Dedifferentiated amniotic fluid mesenchymal stem cell (primary cell): ENCODE measurements around the gene HERPUD2.

Experiments
- DNase-seq: peaks from one replicate; pipeline ENCODE4 v3.0.0-alpha.2; 2016; ENCODE audit errors: extremely low spot score

The HERPUD2 gene

GRCh38 chr7:35694784-35695472 is at the start of gene HERPUD2:
TSS of gene HERPUD2 (minus strand) at chr7:35695135. CDS start at chr7:35694330, 805 bp downstream.
- peak; percentile 77 for DNase-seq

GRCh38 chr7:35738889-35739288 is 44.0 kb upstream of the HERPUD2 start:
- DNase-seq = no peak

- DNase-seq = no peak
Observed at GRCh38 chr7:35736725-35737124, 41.8 kb upstream of the HERPUD2 start.

GRCh38 chr7:35735396-35735795 is 40.5 kb upstream of the HERPUD2 start:
- no peak for DNase-seq

- DNase-seq = no peak
Observed at GRCh38 chr7:35734001-35734483, 39.1 kb upstream of the HERPUD2 start.

GRCh38 chr7:35731349-35731748 is 36.4 kb upstream of the HERPUD2 start:
- DNase-seq = no peak

- DNase-seq = no peak
Observed at GRCh38 chr7:35729061-35729783, 34.3 kb upstream of the HERPUD2 start.

- DNase-seq = no peak
Observed at GRCh38 chr7:35728412-35729060, 33.6 kb upstream of the HERPUD2 start.

- no peak for DNase-seq
Observed at GRCh38 chr7:35727571-35727970, 32.6 kb upstream of the HERPUD2 start.

GRCh38 chr7:35726654-35727053 is 31.7 kb upstream of the HERPUD2 start:
- DNase-seq = no peak

GRCh38 chr7:35725280-35725680 is 30.3 kb upstream of the HERPUD2 start:
- no peak for DNase-seq

- DNase-seq = no peak
Observed at GRCh38 chr7:35723011-35723410, 28.1 kb upstream of the HERPUD2 start.

- DNase-seq = no peak
Observed at GRCh38 chr7:35722054-35722849, 27.3 kb upstream of the HERPUD2 start.

- no peak for DNase-seq
Observed at GRCh38 chr7:35721288-35721687, 26.4 kb upstream of the HERPUD2 start.

GRCh38 chr7:35720849-35721248 is 25.9 kb upstream of the HERPUD2 start:
- DNase-seq = no peak

- DNase-seq = no peak
Observed at GRCh38 chr7:35720032-35720431, 25.1 kb upstream of the HERPUD2 start.

- no peak for DNase-seq
Observed at GRCh38 chr7:35718047-35718446, 23.1 kb upstream of the HERPUD2 start.

GRCh38 chr7:35717516-35717915 is 22.6 kb upstream of the HERPUD2 start:
- no peak for DNase-seq

GRCh38 chr7:35717013-35717412 is 22.1 kb upstream of the HERPUD2 start:
- no peak for DNase-seq

- no peak for DNase-seq
Observed at GRCh38 chr7:35716038-35716803, 21.3 kb upstream of the HERPUD2 start.

GRCh38 chr7:35714862-35715261 is 19.9 kb upstream of the HERPUD2 start:
- no peak for DNase-seq
